Measurements from ENCODE around the gene CTSD.

The CTSD gene

DNA sequence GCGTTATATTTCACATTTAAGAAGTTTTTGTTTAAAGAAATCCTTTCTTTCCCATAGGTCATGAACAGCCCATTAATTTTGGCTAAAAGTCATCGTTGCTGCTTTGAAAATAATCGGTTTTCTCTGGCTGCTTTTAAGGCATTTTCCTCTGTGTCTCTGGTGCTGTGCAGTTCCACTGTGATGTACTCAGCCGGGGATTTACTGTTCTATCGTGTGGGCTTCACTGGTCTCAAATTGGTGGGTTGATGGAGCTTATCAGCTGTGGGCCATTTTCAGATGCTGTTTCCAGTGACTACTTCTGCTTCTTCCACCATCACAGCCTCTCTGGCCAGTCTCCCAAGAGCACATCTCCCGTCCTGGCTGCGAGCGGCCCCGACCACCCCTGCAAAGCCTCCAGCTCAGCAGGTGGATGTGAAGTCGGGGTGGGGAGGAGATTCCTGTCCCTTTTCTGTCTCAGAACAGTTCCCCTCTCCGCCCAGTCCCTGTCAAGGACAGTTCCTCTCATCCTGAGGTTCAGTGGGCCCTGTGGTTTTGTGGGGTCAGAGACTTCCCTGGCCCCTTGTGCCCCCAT, 33.6 kb downstream of the CTSD start:
- no peaks in the 10 kb centered on the region for H3K9me3 ChIP-seq (ENCODE audit: control insufficient read depth, low read length)
- no peaks in the 10 kb centered on the region for H3K4me1 ChIP-seq (ENCODE audit: control insufficient read depth, insufficient read depth, low read length, poor library complexity, severe bottlenecking)
- WGBS, 2 experiments (ENCODE audit: insufficient coverage in 2 of 2) = 83 to 88% methylated on average over 3 to 7 of the region's 11 CpGs
- H3K36me3 ChIP-seq (ENCODE audit: control insufficient read depth, insufficient read depth, low read length) = no peaks in the 10 kb centered on the region
- H3K27ac ChIP-seq (ENCODE audit: low read depth, low read length, severe bottlenecking) = no peak overlapping the region
- no peak overlapping the region for H3K4me3 ChIP-seq (ENCODE audit: extremely low read depth, insufficient read depth, low read length, poor library complexity, severe bottlenecking)

DNA sequence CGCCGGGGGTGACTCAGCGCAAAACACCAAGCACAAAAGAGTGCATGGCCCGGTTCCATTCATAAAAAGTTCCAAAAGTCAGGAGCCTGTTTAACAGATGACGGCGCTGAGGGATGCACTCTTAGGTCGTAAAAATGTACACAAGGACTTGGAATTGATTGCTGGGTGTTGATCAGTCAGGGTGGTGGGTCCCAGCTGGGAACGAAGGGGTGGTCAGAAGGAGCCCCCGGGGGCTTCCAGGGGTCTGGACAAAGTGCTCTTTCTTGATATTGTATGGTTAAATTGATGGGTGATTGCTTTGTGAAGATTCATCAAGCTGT, 34.1 kb downstream of the CTSD start:
- no peaks in the 10 kb centered on the region for H3K4me1 ChIP-seq (ENCODE audit: control insufficient read depth, insufficient read depth, low read length, poor library complexity, severe bottlenecking)
- no peak overlapping the region for H3K4me3 ChIP-seq (ENCODE audit: extremely low read depth, insufficient read depth, low read length, poor library complexity, severe bottlenecking)
- no peaks in the 10 kb centered on the region for H3K9me3 ChIP-seq (ENCODE audit: control insufficient read depth, low read length)
- WGBS, 2 experiments (ENCODE audit: insufficient coverage in 2 of 2) = 89 to 91% methylated on average over 8 of the region's 9 CpGs
- no peaks in the 10 kb centered on the region for H3K36me3 ChIP-seq (ENCODE audit: control insufficient read depth, insufficient read depth, low read length)
- no peak overlapping the region for H3K27ac ChIP-seq (ENCODE audit: low read depth, low read length, severe bottlenecking)

DNA sequence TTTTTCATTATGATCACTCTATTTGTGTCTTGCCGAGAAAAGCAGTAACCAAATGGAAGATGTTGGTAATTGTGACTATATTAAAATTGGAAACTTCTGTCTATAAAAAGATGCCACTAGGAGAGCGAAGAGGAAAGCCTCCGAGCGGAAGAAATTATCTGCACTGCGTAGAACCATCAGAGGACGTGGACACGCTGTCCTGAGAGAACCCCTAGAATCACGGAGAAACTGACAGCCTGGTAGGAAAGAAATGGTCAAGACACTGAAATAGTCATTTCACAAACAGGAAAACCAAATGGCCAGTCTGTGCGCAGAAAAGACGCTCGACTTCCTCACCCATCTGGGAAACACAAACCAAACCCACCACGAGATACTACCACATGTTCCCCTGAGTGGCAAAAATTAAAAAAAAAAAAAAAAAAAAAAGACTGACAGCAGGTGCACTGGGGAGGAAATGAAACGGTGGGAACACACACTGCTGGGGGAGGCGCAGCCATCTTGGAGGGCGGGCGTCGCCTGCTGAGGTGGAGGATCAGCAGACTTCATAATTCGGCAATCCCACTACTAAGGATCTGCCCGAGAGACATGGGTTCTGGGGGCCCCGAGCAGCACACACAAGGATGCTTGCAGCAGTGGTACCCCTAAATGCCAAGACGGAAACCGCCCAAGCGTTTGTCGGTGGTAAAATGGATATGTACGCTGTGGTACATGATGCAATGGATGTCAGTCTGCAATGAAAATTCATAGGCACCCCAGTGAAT, 34.6 kb downstream of the CTSD start:
- Histone ChIP-seq H3K4me3 (ENCODE audit: extremely low read depth, insufficient read depth, low read length, poor library complexity, severe bottlenecking) (no peak overlapping the region), H3K27ac (ENCODE audit: low read depth, low read length, severe bottlenecking) (no peak overlapping the region), H3K9me3 (ENCODE audit: control insufficient read depth, low read length) (no peaks in the 10 kb centered on the region), H3K36me3 (ENCODE audit: control insufficient read depth, insufficient read depth, low read length) (no peaks in the 10 kb centered on the region), H3K4me1 (ENCODE audit: control insufficient read depth, insufficient read depth, low read length, poor library complexity, severe bottlenecking) (no peaks in the 10 kb centered on the region)
- 85 to 91% methylated on average over 20 of the region's 25 CpGs for WGBS, 2 experiments (ENCODE audit: insufficient coverage in 2 of 2)

DNA sequence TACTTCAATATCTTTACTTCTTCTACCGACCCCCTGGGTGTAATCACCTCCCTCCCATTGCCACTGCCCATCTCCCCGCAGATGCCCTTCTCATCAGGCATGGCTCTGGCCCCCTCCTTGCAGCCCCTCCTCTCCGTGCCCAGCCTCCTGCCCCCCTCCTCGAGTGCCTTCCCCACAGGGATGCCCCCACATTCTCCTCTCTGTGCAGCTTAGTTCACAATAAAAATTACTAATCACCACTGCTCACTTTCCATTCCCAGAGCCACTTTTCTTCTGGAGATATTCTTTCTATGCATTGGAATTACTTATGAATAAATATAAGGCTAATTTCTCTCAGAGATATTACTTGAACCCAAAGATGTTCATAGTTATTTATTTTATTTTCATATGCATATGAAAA, 35.4 kb downstream of the CTSD start:
- no peak overlapping the region for H3K27ac ChIP-seq (ENCODE audit: low read depth, low read length, severe bottlenecking)
- H3K4me1 ChIP-seq (ENCODE audit: control insufficient read depth, insufficient read depth, low read length, poor library complexity, severe bottlenecking) = no peaks in the 10 kb centered on the region
- WGBS, 2 experiments (ENCODE audit: insufficient coverage in 2 of 2) = 68 to 80% methylated on average over 1 to 3 of the region's 4 CpGs
- no peak overlapping the region for H3K4me3 ChIP-seq (ENCODE audit: extremely low read depth, insufficient read depth, low read length, poor library complexity, severe bottlenecking)
- no peaks in the 10 kb centered on the region for H3K36me3 ChIP-seq (ENCODE audit: control insufficient read depth, insufficient read depth, low read length)
- no peaks in the 10 kb centered on the region for H3K9me3 ChIP-seq (ENCODE audit: control insufficient read depth, low read length)

DNA sequence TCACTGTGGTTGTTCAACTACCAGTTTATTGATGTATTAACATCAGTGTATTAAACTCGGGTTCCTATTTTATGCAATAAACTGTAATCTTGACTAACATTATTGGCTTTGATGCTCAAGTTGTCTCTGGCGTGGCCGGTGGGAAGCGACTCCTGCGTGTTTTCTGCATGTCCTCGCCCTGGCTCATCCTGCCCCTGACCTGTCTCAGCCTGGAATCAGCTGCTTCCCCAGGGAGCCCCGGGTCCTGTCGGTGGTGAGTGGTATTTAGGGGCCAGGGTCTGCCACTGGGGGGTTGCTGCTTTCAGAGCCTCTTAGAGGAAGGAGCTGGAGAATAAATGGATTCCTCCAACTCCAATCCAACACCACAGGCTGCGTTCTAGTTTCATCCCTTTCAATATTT, 35.9 kb downstream of the CTSD start:
- WGBS, 2 experiments (ENCODE audit: insufficient coverage in 2 of 2) = 85 to 95% methylated on average over 6 to 7 of the region's 9 CpGs
- no peak overlapping the region for H3K27ac ChIP-seq (ENCODE audit: low read depth, low read length, severe bottlenecking)
- no peaks in the 10 kb centered on the region for H3K9me3 ChIP-seq (ENCODE audit: control insufficient read depth, low read length)
- H3K4me3 ChIP-seq (ENCODE audit: extremely low read depth, insufficient read depth, low read length, poor library complexity, severe bottlenecking) = no peak overlapping the region
- no peaks in the 10 kb centered on the region for H3K4me1 ChIP-seq (ENCODE audit: control insufficient read depth, insufficient read depth, low read length, poor library complexity, severe bottlenecking)
- no peaks in the 10 kb centered on the region for H3K36me3 ChIP-seq (ENCODE audit: control insufficient read depth, insufficient read depth, low read length)

DNA sequence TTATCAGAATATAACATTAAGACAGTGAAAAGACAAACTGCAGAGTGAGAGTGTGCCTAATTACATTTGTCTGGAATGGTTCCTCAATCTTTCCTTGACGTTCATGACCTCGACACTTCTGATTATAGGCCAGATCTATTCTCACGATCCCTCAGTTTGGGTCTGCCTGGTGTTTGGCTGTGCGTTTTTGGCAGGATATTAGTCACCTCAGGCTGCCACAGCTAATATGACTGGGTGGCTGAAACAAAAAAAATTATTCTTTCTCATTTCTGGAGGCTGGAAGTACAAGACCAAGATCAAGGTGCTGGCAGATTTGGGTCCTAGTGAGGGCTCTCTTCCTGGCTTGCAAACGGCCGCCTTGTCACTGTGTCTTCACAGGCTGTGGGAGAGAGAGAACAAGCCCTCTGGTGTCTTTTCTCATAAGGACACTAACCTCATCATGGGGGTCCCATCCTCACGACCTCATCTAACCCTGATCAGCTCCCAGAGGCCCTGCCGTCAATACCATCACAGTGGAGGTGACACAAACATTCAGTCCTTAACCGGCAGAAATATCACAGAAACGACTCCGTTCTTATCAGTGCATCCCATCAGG, 36.5 kb downstream of the CTSD start:
- 89% methylated on average over 9 to 11 of the region's 11 CpGs for WGBS, 2 experiments (ENCODE audit: insufficient coverage in 2 of 2)
- no peaks in the 10 kb centered on the region for H3K9me3 ChIP-seq (ENCODE audit: control insufficient read depth, low read length)
- H3K27ac ChIP-seq (ENCODE audit: low read depth, low read length, severe bottlenecking) = no peak overlapping the region
- no peaks in the 10 kb centered on the region for H3K4me1 ChIP-seq (ENCODE audit: control insufficient read depth, insufficient read depth, low read length, poor library complexity, severe bottlenecking)
- H3K4me3 ChIP-seq (ENCODE audit: extremely low read depth, insufficient read depth, low read length, poor library complexity, severe bottlenecking) = no peak overlapping the region
- H3K36me3 ChIP-seq (ENCODE audit: control insufficient read depth, insufficient read depth, low read length) = no peaks in the 10 kb centered on the region

DNA sequence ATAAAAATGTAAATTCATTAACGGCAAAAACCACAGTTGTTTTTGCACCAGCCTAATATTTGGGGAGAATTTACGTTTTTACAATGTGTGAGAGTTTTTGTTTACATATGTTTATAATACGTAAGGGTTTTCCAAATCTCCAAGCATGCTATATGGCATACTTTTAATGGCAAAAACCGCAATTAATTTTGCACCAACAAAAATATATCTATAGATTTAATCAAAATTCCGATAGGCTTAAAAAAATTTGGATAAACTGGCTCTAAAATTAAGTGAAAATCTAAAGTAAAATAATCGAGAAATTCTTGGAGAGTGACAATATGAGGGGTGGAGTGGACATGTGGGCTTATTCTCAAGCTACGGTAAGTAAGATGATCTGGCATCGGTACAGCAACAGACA, 43.9 kb downstream of the CTSD start:
- Histone ChIP-seq H3K36me3 (ENCODE audit: control insufficient read depth, insufficient read depth, low read length) (no peaks in the 10 kb centered on the region), H3K9me3 (ENCODE audit: control insufficient read depth, low read length) (no peaks in the 10 kb centered on the region), H3K27ac (ENCODE audit: low read depth, low read length, severe bottlenecking) (no peak overlapping the region), H3K4me3 (ENCODE audit: extremely low read depth, insufficient read depth, low read length, poor library complexity, severe bottlenecking) (no peak overlapping the region), H3K4me1 (ENCODE audit: control insufficient read depth, insufficient read depth, low read length, poor library complexity, severe bottlenecking) (no peaks in the 10 kb centered on the region)
- 87 to 96% methylated on average over 3 to 5 of the region's 8 CpGs for WGBS, 2 experiments (ENCODE audit: insufficient coverage in 2 of 2)

DNA sequence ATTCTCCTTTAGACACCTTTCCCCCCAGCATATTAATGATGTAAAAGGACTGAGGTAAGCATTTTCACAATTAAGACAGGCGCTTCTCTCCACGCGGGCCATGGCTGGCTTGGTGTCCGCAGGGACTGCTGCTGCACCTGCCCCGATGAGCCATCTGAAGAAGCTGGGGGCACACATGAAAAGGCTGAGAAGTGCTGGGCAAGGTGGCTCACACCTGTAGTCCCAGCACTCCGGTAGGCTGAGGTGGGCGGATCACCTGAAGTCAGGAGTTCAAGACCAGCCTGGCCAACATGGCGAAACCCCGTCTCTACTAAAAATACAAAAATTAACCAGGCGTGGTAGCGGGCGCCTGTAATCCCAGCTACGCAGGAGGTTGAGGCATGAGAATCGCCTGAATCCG, 45.4 kb downstream of the CTSD start:
- Histone ChIP-seq H3K27ac (ENCODE audit: low read depth, low read length, severe bottlenecking) (no peak overlapping the region), H3K4me1 (ENCODE audit: control insufficient read depth, insufficient read depth, low read length, poor library complexity, severe bottlenecking) (no peaks in the 10 kb centered on the region), H3K9me3 (ENCODE audit: control insufficient read depth, low read length) (no peaks in the 10 kb centered on the region), H3K4me3 (ENCODE audit: extremely low read depth, insufficient read depth, low read length, poor library complexity, severe bottlenecking) (no peak overlapping the region), H3K36me3 (ENCODE audit: control insufficient read depth, insufficient read depth, low read length) (no peaks in the 10 kb centered on the region)
- 87 to 94% methylated on average over 14 to 15 of the region's 15 CpGs for WGBS, 2 experiments (ENCODE audit: insufficient coverage in 2 of 2)

DNA sequence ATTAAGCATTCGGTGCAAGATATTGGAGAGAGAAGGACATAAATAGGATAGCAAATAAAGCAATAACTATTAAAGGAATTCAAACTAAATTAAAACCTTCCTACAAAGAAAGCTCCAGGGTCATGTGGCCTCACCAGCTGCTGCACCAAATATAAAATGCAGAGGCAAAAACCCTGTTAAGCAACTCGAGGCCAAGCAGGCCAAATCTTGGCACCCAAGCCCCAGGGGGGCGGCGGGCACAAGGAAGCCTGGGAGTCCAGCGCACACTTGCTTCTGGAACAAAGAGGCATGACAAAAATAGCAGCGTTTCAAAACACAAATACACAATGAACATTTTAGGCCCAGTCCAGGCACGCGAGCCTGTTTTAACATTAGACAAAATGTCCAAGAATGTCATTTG, 46.0 kb downstream of the CTSD start:
- WGBS, 2 experiments (ENCODE audit: insufficient coverage in 2 of 2) = 92 to 93% methylated on average over 7 of the region's 8 CpGs
- Histone ChIP-seq H3K4me1 (ENCODE audit: control insufficient read depth, insufficient read depth, low read length, poor library complexity, severe bottlenecking) (no peaks in the 10 kb centered on the region), H3K9me3 (ENCODE audit: control insufficient read depth, low read length) (no peaks in the 10 kb centered on the region), H3K4me3 (ENCODE audit: extremely low read depth, insufficient read depth, low read length, poor library complexity, severe bottlenecking) (no peak overlapping the region), H3K27ac (ENCODE audit: low read depth, low read length, severe bottlenecking) (no peak overlapping the region), H3K36me3 (ENCODE audit: control insufficient read depth, insufficient read depth, low read length) (no peaks in the 10 kb centered on the region)

DNA sequence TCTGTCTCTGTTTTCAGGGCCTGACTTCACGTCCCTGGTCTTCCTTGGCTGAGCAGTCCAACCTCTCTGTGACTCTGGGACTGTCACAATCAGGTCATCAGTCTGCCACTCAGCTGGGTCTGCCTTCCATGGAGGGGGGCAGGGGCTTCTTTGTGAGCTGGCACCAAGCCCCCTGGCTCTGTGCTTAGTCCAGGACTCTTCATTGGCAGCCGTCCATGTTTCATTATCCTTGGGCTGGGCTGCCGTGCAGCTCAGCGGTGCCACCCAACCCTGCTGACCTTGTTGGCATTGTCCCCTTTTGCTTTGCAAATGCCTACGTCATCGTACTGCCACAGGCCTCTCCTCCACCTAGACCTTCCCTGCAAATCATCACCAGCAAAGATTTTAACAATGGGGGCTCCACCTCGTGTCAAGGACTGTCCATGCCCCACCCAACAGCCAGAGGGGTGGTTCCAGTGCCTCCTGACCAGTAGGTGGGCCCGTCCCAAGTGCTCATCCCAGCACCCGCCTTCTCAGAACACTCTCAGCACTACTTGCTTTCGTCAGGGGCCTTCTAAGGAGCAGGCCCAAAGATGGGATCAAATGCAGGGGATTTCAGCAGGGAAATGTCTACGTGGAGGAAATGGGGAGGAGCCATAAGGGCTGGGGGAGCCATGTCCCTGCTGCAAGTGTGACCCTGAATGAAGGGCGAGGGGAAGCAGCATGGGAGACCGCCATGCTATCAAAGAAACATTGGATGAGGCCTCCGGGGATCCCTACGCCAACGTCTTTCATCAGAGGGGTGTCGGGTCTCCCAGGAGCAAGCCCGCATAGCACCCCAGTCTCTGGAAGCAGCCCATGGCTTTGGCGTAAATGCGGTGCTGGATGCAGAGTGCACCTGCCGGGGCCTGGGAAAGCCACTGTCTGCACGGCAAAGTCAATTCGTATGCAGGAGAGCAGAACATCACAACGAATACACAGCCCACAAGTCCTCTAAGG, 48.5 kb downstream of the CTSD start:
- Histone ChIP-seq H3K9me3 (ENCODE audit: control insufficient read depth, low read length) (no peaks in the 10 kb centered on the region), H3K4me3 (ENCODE audit: extremely low read depth, insufficient read depth, low read length, poor library complexity, severe bottlenecking) (no peak overlapping the region), H3K36me3 (ENCODE audit: control insufficient read depth, insufficient read depth, low read length) (no peaks in the 10 kb centered on the region), H3K4me1 (ENCODE audit: control insufficient read depth, insufficient read depth, low read length, poor library complexity, severe bottlenecking) (no peaks in the 10 kb centered on the region), H3K27ac (ENCODE audit: low read depth, low read length, severe bottlenecking) (no peak overlapping the region)
- 87 to 90% methylated on average over 19 to 21 of the region's 24 CpGs for WGBS, 2 experiments (ENCODE audit: insufficient coverage in 2 of 2)
